ENCODE results near the gene ESPN. TPM values are rescaled to one million over a fixed set of nuclear protein-coding genes. Genes with fewer than 3 reads are reported as not detected.
"Not testable (repeated sequence)": the region's sequence is repeated elsewhere in the genome, so short reads cannot be mapped to it uniquely, and the experiment has no call there.

ESPN gene
- total RNA-seq, 2 experiments from 2014 or later, result not detected

DNA sequence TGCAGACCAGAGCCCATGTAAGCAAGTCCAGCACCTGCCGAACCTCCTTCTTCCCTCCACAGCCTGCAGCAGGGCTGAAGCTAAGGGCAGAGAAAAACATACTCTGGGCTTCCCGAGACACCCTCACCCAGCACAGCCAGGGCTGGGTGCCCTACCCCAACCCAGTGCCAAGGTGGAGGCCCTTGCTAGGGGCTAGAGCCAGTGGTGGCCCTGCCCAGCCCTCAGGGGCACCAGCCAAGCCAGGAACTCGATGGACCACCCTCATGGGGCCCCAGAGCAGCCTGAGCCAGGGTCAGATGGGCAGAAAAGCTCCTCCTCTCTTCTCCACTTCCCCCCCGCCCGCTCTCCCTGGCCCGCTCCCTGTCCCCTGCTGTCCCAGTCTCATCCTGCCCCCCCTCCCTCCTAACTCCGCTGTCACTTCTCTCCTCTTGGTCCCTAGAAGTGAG, 25.5 kb downstream of the ESPN start:
- no peak for DNase-seq (ENCODE audit: low spot score)
- ChIA-PET POLR2A (no interaction called here), CTCF (ENCODE audit: unreplicated experiment) (no interaction called here)
- H3K79me2 ChIP-seq (ENCODE audit: insufficient read depth, low read depth, low read length), result no peaks in the 10 kb centered on the region
- no peaks in the 10 kb centered on the region for H4K20me1 ChIP-seq (ENCODE audit: insufficient read depth, low read length)
- H3K9me3 ChIP-seq (ENCODE audit: low read length), result no peaks in the 10 kb centered on the region
- no peaks in the 10 kb centered on the region for H3K36me3 ChIP-seq (ENCODE audit: insufficient read depth, low read length)
- H3K4me1 ChIP-seq (ENCODE audit: insufficient read depth, low read length, poor library complexity, severe bottlenecking), result peaks cover 12% of the 10 kb centered on the region
- no peak overlapping the region for H3K27ac ChIP-seq (ENCODE audit: low read depth, low read length, poor library complexity, severe bottlenecking)
- intact Hi-C loops (cut with micrococcal nuclease; ENCODE audit: unreplicated experiment), result no loop called here
- no TSS peak for BruUV-seq (replicated peaks)
- H3K9me2 ChIP-seq (ENCODE audit: insufficient read depth, low read length), result no peaks in the 10 kb centered on the region
- no peak overlapping the region for H3K4me3 ChIP-seq (ENCODE audit: low read depth, low read length, poor library complexity, severe bottlenecking)
- TF ChIP-seq, protein P1, sequence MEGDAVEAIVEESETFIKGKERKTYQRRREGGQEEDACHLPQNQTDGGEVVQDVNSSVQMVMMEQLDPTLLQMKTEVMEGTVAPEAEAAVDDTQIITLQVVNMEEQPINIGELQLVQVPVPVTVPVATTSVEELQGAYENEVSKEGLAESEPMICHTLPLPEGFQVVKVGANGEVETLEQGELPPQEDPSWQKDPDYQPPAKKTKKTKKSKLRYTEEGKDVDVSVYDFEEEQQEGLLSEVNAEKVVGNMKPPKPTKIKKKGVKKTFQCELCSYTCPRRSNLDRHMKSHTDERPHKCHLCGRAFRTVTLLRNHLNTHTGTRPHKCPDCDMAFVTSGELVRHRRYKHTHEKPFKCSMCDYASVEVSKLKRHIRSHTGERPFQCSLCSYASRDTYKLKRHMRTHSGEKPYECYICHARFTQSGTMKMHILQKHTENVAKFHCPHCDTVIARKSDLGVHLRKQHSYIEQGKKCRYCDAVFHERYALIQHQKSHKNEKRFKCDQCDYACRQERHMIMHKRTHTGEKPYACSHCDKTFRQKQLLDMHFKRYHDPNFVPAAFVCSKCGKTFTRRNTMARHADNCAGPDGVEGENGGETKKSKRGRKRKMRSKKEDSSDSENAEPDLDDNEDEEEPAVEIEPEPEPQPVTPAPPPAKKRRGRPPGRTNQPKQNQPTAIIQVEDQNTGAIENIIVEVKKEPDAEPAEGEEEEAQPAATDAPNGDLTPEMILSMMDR (conservative IDR thresholded peaks at IDR 0.05; ENCODE audit: low read length), result no peak
- TF ChIP-seq EZH2phosphoT487 (IDR thresholded peaks at IDR 0.05; ENCODE audit: borderline replicate concordance, low read depth, low read length), result no peak
- no peak overlapping the region for H3K4me2 ChIP-seq (ENCODE audit: low read length)
- no peak overlapping the region for H2AFZ ChIP-seq (ENCODE audit: low read length)

GRCh38 chr1:6450486-6450885, 25.9 kb downstream of the ESPN start:
- H2AFZ ChIP-seq (ENCODE audit: low read length); H3K9me3 ChIP-seq (ENCODE audit: low read length); H3K9me2 ChIP-seq (ENCODE audit: insufficient read depth, low read length); H3K4me2 ChIP-seq (ENCODE audit: low read length); H4K20me1 ChIP-seq (ENCODE audit: insufficient read depth, low read length); H3K27ac ChIP-seq (ENCODE audit: low read depth, low read length, poor library complexity, severe bottlenecking); intact Hi-C loops (cut with micrococcal nuclease; ENCODE audit: unreplicated experiment); POLR2A ChIA-PET; H3K36me3 ChIP-seq (ENCODE audit: insufficient read depth, low read length); H3K4me3 ChIP-seq (ENCODE audit: low read depth, low read length, poor library complexity, severe bottlenecking); DNase-seq (ENCODE audit: low spot score); CTCF ChIA-PET (ENCODE audit: unreplicated experiment); H3K79me2 ChIP-seq (ENCODE audit: insufficient read depth, low read depth, low read length); BruUV-seq (replicated peaks): not testable (repeated sequence)
- peaks cover 12% of the 10 kb centered on the region for H3K4me1 ChIP-seq (ENCODE audit: insufficient read depth, low read length, poor library complexity, severe bottlenecking)

- POLR2A ChIA-PET, result no interaction called here
These were observed 26.4 kb downstream of the ESPN start for GRCh38 chr1:6450943-6451373.

GRCh38 chr1:6453895-6454855, 29.6 kb downstream of the ESPN start:
- DNase-seq (ENCODE audit: low spot score); H3K79me2 ChIP-seq (ENCODE audit: insufficient read depth, low read depth, low read length): not testable (repeated sequence)
- CTCF ChIA-PET (ENCODE audit: unreplicated experiment), result interaction anchor here (0.6 kb wide), 1 partner anchor 1703 kb away, joined by 3 read pairs; no protein-coding TSS in a partner anchor

More at GRCh38 chr1:6450943-6451373, 26.4 kb downstream of the ESPN start:
- Histone ChIP-seq H3K9me2 (ENCODE audit: insufficient read depth, low read length) (no peaks in the 10 kb centered on the region), H4K20me1 (ENCODE audit: insufficient read depth, low read length) (no peaks in the 10 kb centered on the region), H3K79me2 (ENCODE audit: insufficient read depth, low read depth, low read length) (no peaks in the 10 kb centered on the region), H3K4me1 (ENCODE audit: insufficient read depth, low read length, poor library complexity, severe bottlenecking) (peaks cover 12% of the 10 kb centered on the region), H3K9me3 (ENCODE audit: low read length) (no peaks in the 10 kb centered on the region), H2AFZ (ENCODE audit: low read length) (no peak overlapping the region), H3K36me3 (ENCODE audit: insufficient read depth, low read length) (no peaks in the 10 kb centered on the region), H3K4me2 (ENCODE audit: low read length) (no peak overlapping the region), H3K4me3 (ENCODE audit: low read depth, low read length, poor library complexity, severe bottlenecking) (no peak overlapping the region), H3K27ac (ENCODE audit: low read depth, low read length, poor library complexity, severe bottlenecking) (no peak overlapping the region)
- BruUV-seq (replicated peaks), result no TSS peak
- TF ChIP-seq, protein P1 (conservative IDR thresholded peaks at IDR 0.05; ENCODE audit: low read length), result no peak
- no peak for TF ChIP-seq EZH2phosphoT487 (IDR thresholded peaks at IDR 0.05; ENCODE audit: borderline replicate concordance, low read depth, low read length)
- intact Hi-C loops (cut with micrococcal nuclease; ENCODE audit: unreplicated experiment), result no loop called here
- DNase-seq (ENCODE audit: low spot score), result no peak
- CTCF ChIA-PET (ENCODE audit: unreplicated experiment), result no interaction called here

More at GRCh38 chr1:6453895-6454855, 29.6 kb downstream of the ESPN start:
- H3K4me1 ChIP-seq (ENCODE audit: insufficient read depth, low read length, poor library complexity, severe bottlenecking); H4K20me1 ChIP-seq (ENCODE audit: insufficient read depth, low read length); H3K4me2 ChIP-seq (ENCODE audit: low read length); H3K27ac ChIP-seq (ENCODE audit: low read depth, low read length, poor library complexity, severe bottlenecking); H2AFZ ChIP-seq (ENCODE audit: low read length); POLR2A ChIA-PET; H3K9me3 ChIP-seq (ENCODE audit: low read length); H3K4me3 ChIP-seq (ENCODE audit: low read depth, low read length, poor library complexity, severe bottlenecking); intact Hi-C loops (cut with micrococcal nuclease; ENCODE audit: unreplicated experiment); H3K36me3 ChIP-seq (ENCODE audit: insufficient read depth, low read length); H3K9me2 ChIP-seq (ENCODE audit: insufficient read depth, low read length); BruUV-seq (replicated peaks): not testable (repeated sequence)

Measured in OCI-LY7 (cell line).